HepG2 (cell line): Measurements from ENCODE around the gene LIPE. TPM values are rescaled to one million over a fixed set of nuclear protein-coding genes. Genes with fewer than 3 reads are reported as not detected.

Experiments used
- FOXJ3 ChIP-seq: sonication (generic); formaldehyde crosslinking; IDR thresholded peaks from 2 replicates; pipeline ENCODE4 v1.4.0; 2020; ENCODE audit warnings: missing genetic modification reagents, mild to moderate bottlenecking, borderline replicate concordance
- HNRNPLL ChIP-seq: fragments of 200-400 bp; formaldehyde crosslinking; IDR thresholded peaks from 2 replicates; pipeline ENCODE4 v1.6.1; 2017; ENCODE audit warnings: mild to moderate bottlenecking, low read depth, low read length; ENCODE audit not compliant: poor library complexity, severe bottlenecking
- MTA1 ChIP-seq: sonication (generic); formaldehyde crosslinking; IDR thresholded peaks from 2 replicates; pipeline ENCODE4 v1.4.0; 2020; ENCODE audit warnings: missing genetic modification reagents, mild to moderate bottlenecking, borderline replicate concordance
- POGZ ChIP-seq: sonication (generic); formaldehyde crosslinking; IDR thresholded peaks from 2 replicates; pipeline ENCODE4 v1.4.0; 2020; ENCODE audit warnings: mild to moderate bottlenecking, missing genetic modification reagents
- ZNF816 ChIP-seq: sonication (generic); formaldehyde crosslinking; IDR thresholded peaks from 2 replicates; pipeline ENCODE4 v1.8.0; 2022; ENCODE audit warnings: missing genetic modification reagents, mild to moderate bottlenecking, borderline replicate concordance
- ZNF883 ChIP-seq: sonication (generic); formaldehyde crosslinking; IDR thresholded peaks from 2 replicates; pipeline ENCODE4 v1.5.1; 2020; ENCODE audit warnings: mild to moderate bottlenecking, missing genetic modification reagents; ENCODE audit errors: not compliant biosample characterization
- polyA plus RNA-seq, 8 experiments: library from polyadenylated mRNA; depleted of rRNA in 3 of 8; stranded (reverse) in 7 of 8; unstranded in 1 of 8; fragments of >200 nt; fragmentation: Illumina TruSeq in 4 of 8; extraction: Trizol in 4 of 8; gene quantifications; 2 replicates each; pipeline versions ENCODE4 v1.2.1 to v1.2.3, GENCODE V29; 2011 to 2016; ENCODE audit warnings: low read depth in 4 of 8, missing spikeins in 1 of 8, mixed read lengths in 1 of 8; ENCODE audit not compliant: insufficient read depth in 1 of 8
- total RNA-seq, 5 experiments: library from RNA; depleted of rRNA; stranded (reverse); fragments of >200 nt; fragmentation: Illumina TruSeq; extraction: Trizol; gene quantifications; 2 replicates each; pipeline ENCODE4 v1.2.3, GENCODE V29; 2016; ENCODE audit warnings: low read depth in 1 of 5
- TF ChIP-seq, protein P1 (sequence below): sonication (generic); formaldehyde crosslinking; IDR thresholded peaks from 2 replicates; pipeline ENCODE4 v1.4.0; 2020; ENCODE audit warnings: mild to moderate bottlenecking, missing genetic modification reagents
- TF ChIP-seq, protein P2 (sequence below), 2 experiments: IDR thresholded peaks; 2 replicates each; pipeline ENCODE4 v1.6.1; 2011 to 2012; ENCODE audit warnings: low read length in 2 of 2, borderline replicate concordance in 1 of 2, low read depth in 1 of 2, mild to moderate bottlenecking in 1 of 2, moderate library complexity in 1 of 2
- TF ChIP-seq, protein P3 (sequence below): IDR thresholded peaks from 2 replicates; pipeline ENCODE4 v1.6.1; 2016; ENCODE audit warnings: low read depth, borderline replicate concordance
- TF ChIP-seq, protein P4 (sequence below), 2 experiments: sonication (generic) in 1 of 2; formaldehyde crosslinking in 1 of 2; IDR thresholded peaks; 2 replicates each; pipeline versions ENCODE4 v1.4.0 to v1.6.1; 2018 to 2020; ENCODE audit warnings: missing genetic modification reagents in 2 of 2, borderline replicate concordance in 1 of 2, low read depth in 1 of 2, mild to moderate bottlenecking in 1 of 2, missing biosample characterization in 1 of 2

The LIPE gene
- total and polyA plus RNA-seq, 2 of the 13 experiments (the other 11 are each of a cell fraction or from before 2014, with no cell fraction given): not detected

DNA sequence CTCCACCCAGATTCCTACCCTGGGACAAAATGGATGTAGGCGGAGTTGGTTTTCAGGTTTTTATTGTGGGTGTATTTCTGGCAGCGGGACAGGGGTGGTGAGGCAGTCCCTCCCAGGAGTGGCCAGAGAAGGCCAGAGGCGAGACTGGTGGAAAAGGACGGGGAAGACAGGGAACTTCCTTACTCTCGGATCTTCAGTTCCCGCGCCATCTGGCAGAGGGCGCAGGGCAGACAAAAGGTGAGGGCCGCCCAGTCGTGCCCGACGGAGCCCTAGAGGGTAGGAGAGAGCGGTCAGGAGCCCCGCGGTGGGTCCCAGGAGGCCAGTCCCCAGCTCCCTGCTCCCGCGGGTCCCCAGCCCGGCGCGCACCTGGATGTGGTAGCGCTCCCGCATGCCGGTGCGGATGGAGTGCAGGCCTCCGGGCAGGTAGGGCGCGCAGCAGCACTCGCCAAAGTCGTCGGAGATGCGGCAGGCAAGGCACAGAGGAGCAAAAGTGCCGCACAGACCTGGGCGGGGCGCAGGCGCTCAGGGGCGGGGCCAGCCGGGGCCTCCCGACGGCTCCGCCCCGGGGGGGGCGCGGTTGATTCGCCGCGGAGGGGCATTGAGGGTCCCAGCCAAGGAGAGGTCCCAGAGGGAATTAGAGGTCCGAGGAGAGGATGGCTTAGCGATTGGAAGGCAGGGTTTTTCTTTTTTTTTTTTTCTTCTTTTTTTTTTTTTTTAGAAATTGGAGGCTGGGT, 40.0 kb downstream of the LIPE start (continued):
- TF ChIP-seq, protein P1, sequence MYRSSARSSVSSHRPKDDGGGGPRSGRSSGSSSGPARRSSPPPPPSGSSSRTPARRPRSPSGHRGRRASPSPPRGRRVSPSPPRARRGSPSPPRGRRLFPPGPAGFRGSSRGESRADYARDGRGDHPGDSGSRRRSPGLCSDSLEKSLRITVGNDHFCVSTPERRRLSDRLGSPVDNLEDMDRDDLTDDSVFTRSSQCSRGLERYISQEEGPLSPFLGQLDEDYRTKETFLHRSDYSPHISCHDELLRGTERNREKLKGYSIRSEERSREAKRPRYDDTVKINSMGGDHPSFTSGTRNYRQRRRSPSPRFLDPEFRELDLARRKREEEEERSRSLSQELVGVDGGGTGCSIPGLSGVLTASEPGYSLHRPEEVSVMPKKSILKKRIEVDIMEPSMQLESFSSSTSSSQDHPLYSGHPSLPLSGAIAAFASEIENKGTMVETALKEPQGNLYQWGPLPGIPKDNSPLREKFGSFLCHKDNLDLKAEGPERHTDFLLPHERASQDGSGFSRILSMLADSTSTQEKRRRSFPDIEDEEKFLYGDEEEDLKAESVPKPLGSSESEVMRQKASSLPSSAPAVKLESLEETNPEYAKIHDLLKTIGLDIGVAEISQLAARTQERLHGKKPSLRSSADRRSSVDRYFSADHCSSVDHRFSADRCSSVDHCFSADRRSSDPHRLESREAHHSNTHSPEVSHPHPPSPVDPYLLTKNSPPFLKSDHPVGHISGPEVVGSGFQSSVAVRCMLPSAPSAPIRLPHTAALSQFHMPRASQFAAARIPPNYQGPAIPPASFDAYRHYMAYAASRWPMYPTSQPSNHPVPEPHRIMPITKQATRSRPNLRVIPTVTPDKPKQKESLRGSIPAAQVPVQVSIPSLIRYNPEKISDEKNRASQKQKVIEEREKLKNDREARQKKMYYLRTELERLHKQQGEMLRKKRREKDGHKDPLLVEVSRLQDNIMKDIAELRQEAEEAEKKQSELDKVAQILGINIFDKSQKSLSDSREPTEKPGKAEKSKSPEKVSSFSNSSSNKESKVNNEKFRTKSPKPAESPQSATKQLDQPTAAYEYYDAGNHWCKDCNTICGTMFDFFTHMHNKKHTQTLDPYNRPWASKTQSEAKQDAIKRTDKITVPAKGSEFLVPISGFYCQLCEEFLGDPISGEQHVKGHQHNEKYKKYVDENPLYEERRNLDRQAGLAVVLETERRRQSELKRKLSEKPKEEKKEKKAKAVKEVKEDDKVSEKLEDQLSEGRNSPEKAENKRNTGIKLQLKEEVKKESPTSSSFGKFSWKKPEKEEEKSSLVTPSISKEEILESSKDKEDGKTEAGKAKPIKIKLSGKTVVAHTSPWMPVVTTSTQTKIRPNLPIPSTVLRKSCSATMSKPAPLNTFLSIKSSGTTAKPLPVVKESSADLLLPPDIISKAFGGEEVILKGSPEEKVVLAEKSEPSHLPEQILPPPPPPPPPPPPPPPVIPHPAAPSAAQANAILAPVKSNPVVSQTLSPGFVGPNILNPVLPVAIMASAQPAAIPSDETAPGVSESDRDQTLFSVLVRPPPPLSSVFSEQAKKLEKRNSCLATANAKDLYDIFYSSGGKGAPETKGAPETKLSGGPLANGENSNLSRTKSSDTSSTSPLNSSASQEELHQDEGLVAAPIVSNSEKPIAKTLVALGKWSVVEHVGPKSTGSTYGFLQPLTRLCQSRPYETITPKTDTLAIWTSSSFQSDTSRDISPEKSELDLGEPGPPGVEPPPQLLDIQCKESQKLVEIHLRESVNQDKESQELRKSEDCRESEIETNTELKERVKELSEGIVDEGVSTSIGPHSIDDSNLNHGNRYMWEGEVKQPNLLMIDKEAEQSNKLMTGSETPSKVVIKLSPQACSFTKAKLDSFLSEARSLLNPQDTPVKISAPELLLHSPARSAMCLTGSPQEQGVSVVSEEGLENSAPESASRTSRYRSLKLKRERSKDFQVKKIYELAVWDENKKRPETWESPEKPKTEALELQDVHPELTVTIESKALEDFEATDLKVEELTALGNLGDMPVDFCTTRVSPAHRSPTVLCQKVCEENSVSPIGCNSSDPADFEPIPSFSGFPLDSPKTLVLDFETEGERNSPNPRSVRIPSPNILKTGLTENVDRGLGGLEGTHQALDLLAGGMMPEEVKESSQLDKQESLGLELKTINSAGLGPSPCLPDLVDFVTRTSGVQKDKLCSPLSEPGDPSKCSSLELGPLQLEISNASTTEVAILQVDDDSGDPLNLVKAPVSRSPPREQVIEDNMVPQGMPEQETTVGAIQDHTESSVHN (CRISPR knock-in tag): 0 out of 2 replicates have a peak, but pooled peaks have one; percentile 18
- no peak for TF ChIP-seq FOXJ3 (CRISPR knock-in tag)
- TF ChIP-seq HNRNPLL: peak; percentile 72
- peak; percentile 58 for TF ChIP-seq ZNF883 (CRISPR knock-in tag)
- TF ChIP-seq, protein P2, sequence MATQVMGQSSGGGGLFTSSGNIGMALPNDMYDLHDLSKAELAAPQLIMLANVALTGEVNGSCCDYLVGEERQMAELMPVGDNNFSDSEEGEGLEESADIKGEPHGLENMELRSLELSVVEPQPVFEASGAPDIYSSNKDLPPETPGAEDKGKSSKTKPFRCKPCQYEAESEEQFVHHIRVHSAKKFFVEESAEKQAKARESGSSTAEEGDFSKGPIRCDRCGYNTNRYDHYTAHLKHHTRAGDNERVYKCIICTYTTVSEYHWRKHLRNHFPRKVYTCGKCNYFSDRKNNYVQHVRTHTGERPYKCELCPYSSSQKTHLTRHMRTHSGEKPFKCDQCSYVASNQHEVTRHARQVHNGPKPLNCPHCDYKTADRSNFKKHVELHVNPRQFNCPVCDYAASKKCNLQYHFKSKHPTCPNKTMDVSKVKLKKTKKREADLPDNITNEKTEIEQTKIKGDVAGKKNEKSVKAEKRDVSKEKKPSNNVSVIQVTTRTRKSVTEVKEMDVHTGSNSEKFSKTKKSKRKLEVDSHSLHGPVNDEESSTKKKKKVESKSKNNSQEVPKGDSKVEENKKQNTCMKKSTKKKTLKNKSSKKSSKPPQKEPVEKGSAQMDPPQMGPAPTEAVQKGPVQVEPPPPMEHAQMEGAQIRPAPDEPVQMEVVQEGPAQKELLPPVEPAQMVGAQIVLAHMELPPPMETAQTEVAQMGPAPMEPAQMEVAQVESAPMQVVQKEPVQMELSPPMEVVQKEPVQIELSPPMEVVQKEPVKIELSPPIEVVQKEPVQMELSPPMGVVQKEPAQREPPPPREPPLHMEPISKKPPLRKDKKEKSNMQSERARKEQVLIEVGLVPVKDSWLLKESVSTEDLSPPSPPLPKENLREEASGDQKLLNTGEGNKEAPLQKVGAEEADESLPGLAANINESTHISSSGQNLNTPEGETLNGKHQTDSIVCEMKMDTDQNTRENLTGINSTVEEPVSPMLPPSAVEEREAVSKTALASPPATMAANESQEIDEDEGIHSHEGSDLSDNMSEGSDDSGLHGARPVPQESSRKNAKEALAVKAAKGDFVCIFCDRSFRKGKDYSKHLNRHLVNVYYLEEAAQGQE (IDR thresholded peaks at IDR 0.05; ENCODE audit: borderline replicate concordance in 1 of 2, low read depth in 1 of 2, low read length in 2 of 2): no peak
- TF ChIP-seq POGZ (CRISPR knock-in tag): peak; percentile 30; the same call in 1 of the 2 replicates
- TF ChIP-seq, protein P3, sequence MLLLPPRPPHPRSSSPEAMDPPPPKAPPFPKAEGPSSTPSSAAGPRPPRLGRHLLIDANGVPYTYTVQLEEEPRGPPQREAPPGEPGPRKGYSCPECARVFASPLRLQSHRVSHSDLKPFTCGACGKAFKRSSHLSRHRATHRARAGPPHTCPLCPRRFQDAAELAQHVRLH (CRISPR knock-in tag): 0 out of 2 replicates have a peak, but pooled peaks have one; percentile 36
- TF ChIP-seq MTA1: peak; percentile 56; the same call in 1 of the 2 replicates
- TF ChIP-seq ZNF816 (CRISPR knock-in tag): no peak
- TF ChIP-seq, protein P4, sequence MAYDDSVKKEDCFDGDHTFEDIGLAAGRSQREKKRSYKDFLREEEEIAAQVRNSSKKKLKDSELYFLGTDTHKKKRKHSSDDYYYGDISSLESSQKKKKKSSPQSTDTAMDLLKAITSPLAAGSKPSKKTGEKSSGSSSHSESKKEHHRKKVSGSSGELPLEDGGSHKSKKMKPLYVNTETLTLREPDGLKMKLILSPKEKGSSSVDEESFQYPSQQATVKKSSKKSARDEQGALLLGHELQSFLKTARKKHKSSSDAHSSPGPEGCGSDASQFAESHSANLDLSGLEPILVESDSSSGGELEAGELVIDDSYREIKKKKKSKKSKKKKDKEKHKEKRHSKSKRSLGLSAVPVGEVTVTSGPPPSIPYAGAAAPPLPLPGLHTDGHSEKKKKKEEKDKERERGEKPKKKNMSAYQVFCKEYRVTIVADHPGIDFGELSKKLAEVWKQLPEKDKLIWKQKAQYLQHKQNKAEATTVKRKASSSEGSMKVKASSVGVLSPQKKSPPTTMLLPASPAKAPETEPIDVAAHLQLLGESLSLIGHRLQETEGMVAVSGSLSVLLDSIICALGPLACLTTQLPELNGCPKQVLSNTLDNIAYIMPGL (CRISPR knock-in tag; IDR thresholded peaks at IDR 0.05; ENCODE audit: borderline replicate concordance in 1 of 2, low read depth in 1 of 2): peak; percentile 62 to 74; a peak in 3 of 4 replicates
